ENCODE results near the gene FARS2. TPM values are rescaled to one million over a fixed set of nuclear protein-coding genes. Genes with fewer than 3 reads are reported as not detected.

Gene FARS2
- total RNA-seq, 1 donor from 2014 or later, result 23.3 TPM

- Mint-ChIP-seq H3K9me3 (peaks cover 6% of the 10 kb centered on the region), H3K4me1 (no peaks in the 10 kb centered on the region), H3K27me3 (ENCODE audit: low read depth) (no peaks in the 10 kb centered on the region), H3K4me3 (no peak overlapping the region), H3K27ac (ENCODE audit: unreplicated experiment) (no peak overlapping the region), H3K36me3 (ENCODE audit: low read depth) (peaks cover 6% of the 10 kb centered on the region)
- DNase-seq (ENCODE audit: low read depth, low spot score), result no peak
- peak; percentile 69 for TF ChIP-seq CTCF (conservative IDR thresholded peaks at IDR 0.05)
Measured at GRCh38 chr6:5401845-5402738, 140.8 kb downstream of the FARS2 start.

- H3K27me3 Mint-ChIP-seq (ENCODE audit: low read depth), result no peaks in the 10 kb centered on the region
- H3K36me3 Mint-ChIP-seq (ENCODE audit: low read depth), result peaks cover 6% of the 10 kb centered on the region
- peaks cover 6% of the 10 kb centered on the region for H3K9me3 Mint-ChIP-seq
- no peaks in the 10 kb centered on the region for H3K4me1 Mint-ChIP-seq
- no peak for DNase-seq (ENCODE audit: low read depth, low spot score)
- TF ChIP-seq CTCF (conservative IDR thresholded peaks at IDR 0.05), result no peak
- no peak overlapping the region for H3K27ac Mint-ChIP-seq (ENCODE audit: unreplicated experiment)
- H3K4me3 Mint-ChIP-seq, result no peak overlapping the region
Measured at GRCh38 chr6:5403076-5403475, 141.8 kb downstream of the FARS2 start.

GRCh38 chr6:5403609-5404008 is 142.3 kb downstream of the FARS2 start:
- H3K27me3 Mint-ChIP-seq (ENCODE audit: low read depth), result no peaks in the 10 kb centered on the region
- peaks cover 6% of the 10 kb centered on the region for H3K36me3 Mint-ChIP-seq (ENCODE audit: low read depth)
- no peak overlapping the region for H3K27ac Mint-ChIP-seq (ENCODE audit: unreplicated experiment)
- peaks cover 6% of the 10 kb centered on the region for H3K9me3 Mint-ChIP-seq
- no peaks in the 10 kb centered on the region for H3K4me1 Mint-ChIP-seq
- no peak overlapping the region for H3K4me3 Mint-ChIP-seq
- DNase-seq (ENCODE audit: low read depth, low spot score), result no peak
- TF ChIP-seq CTCF (conservative IDR thresholded peaks at IDR 0.05), result no peak

GRCh38 chr6:5405976-5406375 is 144.7 kb downstream of the FARS2 start:
- no peak for DNase-seq (ENCODE audit: low read depth, low spot score)
- H3K9me3 Mint-ChIP-seq, result peaks cover 3% of the 10 kb centered on the region
- peaks cover 8% of the 10 kb centered on the region for H3K36me3 Mint-ChIP-seq (ENCODE audit: low read depth)
- no peak overlapping the region for H3K27ac Mint-ChIP-seq (ENCODE audit: unreplicated experiment)
- no peaks in the 10 kb centered on the region for H3K4me1 Mint-ChIP-seq
- H3K27me3 Mint-ChIP-seq (ENCODE audit: low read depth), result no peaks in the 10 kb centered on the region
- H3K4me3 Mint-ChIP-seq, result no peak overlapping the region
- no peak for TF ChIP-seq CTCF (conservative IDR thresholded peaks at IDR 0.05)

- peaks cover 3% of the 10 kb centered on the region for H3K36me3 Mint-ChIP-seq (ENCODE audit: low read depth)
- no peak overlapping the region for H3K4me3 Mint-ChIP-seq
- no peak overlapping the region for H3K27ac Mint-ChIP-seq (ENCODE audit: unreplicated experiment)
- H3K9me3 Mint-ChIP-seq, result no peaks in the 10 kb centered on the region
- no peak for DNase-seq (ENCODE audit: low read depth, low spot score)
- no peaks in the 10 kb centered on the region for H3K4me1 Mint-ChIP-seq
- no peak for TF ChIP-seq CTCF (conservative IDR thresholded peaks at IDR 0.05)
- H3K27me3 Mint-ChIP-seq (ENCODE audit: low read depth), result no peaks in the 10 kb centered on the region
Measured at GRCh38 chr6:5411414-5411813, 150.1 kb downstream of the FARS2 start.

Measured in neural crest cell (in vitro differentiated cells).